GF-D8 (cell line): ENCODE data around the gene HEPACAM2.
A peak's percentile ranks its signal among the peaks of the same experiment; 100 is the strongest.

ENCODE experiments used
- DNase-seq: peaks from one replicate; lab custom pipeline; 2025; lab: John Stamatoyannopoulos, UW

HEPACAM2 gene

DNA sequence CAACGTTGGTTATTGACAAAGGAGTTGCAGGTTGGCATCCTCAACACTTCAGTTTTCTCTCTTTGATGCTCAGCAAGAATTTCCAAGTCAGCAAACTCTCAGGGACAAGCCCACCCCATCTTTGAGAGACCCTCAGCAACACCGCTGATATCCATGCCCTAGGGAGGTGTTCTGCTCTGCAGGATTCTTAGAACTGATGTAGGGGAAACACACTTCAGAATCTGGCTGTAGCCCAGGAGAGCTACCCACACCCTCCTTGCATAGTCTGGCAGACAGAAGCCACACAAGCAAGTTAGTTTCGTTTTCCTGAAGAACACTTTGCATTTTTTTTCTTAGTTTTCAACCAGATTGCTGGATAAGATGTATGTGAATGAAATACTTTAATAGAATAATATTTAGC lies 78.9 kb downstream of the HEPACAM2 start:
- DNase-seq = peak; percentile 31

DNA sequence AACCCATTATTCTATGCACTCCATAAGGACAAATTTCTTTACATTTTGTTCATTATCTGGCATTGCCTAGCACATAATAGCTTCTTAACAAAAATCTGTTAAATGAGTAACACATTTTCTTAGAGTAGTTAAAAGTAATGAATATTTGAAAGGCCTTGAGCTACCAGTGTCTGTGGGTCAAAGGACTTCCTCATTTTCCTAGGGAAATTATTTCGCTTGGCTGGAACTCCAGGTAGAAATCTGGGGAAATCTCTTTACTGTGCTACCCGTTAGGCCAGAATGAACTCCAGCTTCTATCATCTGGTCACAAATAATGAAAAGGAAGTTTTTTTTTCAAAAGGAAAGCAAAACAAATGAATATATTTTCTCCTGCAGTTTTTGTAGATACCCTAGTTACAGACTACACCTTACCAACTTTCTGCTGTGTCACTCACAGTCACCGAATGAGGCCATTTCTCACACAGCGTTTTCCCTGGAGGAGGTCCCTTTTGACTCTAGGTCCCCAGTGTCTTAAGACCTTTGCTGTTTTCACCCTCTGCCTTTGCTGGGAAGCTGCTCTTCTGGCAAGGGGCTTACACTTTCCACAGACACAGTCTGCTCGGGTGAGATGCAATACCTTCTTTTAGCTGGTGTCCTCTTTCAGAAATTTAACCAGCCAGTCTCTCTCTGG lies 79.7 kb downstream of the HEPACAM2 start:
- DNase-seq = no peak

DNA sequence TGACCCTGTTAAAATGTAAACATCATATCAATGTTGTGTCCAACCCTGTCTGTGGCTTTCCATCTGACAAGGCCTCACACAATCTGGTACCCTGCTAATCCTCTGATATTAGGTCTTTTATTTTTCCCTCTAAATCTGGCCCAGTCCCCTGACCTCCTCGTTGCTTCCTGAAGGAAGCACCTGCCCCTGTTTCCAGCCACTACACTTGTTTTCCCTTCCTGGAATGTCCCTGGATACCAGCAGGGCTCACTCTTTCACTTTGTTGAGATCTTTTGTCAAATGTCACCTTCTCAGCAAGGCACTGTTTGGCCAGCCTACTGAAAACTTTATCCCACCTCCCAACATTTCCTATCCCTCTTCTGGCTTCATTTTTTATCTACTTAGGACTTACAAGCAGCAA lies 80.2 kb downstream of the HEPACAM2 start:
- DNase-seq = no peak

DNA sequence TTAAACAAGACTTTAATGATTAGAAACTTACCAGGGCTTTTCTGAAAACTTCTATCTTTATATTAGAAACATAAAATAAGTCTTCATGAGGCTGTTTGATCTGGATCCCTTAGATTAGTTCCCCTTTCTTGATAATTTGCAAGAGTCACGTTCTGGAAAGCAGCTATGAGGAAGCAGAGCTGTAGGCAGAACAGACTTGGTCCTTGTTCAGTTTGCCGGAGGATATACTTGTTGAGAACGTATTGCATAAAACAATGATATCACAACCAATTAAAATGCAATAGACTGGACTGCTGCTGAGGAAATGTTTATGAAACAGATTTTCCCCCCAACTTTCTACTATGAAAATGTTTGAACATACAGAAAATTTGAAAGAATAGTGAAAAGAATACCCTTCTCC lies 80.9 kb downstream of the HEPACAM2 start:
- DNase-seq = peak; percentile 41

DNA sequence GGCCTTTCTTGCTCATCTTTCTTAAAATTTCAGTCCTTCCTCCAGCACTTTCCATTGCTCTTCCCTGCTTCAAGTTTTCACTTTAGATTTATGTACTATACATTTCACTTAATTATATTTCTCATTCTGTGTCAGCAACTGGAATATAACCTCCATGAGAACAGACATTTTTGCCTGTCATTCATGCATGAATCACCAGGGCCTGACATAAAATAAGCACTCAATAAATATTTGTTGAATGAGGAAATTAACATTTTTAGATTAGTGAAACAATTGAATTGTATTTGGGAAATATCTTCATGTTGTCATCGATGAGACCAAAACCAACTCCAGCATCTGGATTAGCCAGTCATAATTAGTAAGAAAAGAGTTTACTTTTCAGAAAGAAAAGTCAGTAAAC lies 84.1 kb downstream of the HEPACAM2 start:
- DNase-seq = no peak

DNA sequence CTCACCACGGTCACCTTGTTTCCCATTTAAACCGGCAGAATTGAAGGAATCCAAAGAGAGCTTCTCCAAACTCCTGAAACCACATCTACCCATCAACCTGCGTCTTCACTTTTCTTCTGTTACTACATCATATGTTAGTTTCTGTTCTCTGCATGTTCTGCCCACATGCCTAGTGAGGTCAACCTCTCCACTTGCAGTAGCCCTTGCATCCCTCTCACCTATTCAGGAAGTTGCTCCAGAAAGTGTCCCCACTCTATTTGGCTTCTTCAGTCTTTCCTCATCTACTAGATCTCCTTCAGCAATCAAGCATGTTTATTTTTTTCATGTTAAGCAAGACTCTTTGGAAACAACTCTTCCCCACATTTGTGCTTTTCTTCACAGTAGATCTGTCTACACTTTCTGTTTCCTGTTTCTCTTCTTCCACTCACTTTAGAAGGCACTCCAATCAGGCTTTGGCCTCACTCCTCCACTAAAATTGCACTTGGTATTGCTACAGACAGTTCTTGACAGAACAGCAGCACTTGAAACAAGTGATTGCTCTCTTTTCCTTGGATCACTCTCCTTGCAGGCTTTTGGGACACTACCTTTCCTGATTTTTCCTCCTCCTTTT lies 85.6 kb downstream of the HEPACAM2 start:
- DNase-seq = no peak

DNA sequence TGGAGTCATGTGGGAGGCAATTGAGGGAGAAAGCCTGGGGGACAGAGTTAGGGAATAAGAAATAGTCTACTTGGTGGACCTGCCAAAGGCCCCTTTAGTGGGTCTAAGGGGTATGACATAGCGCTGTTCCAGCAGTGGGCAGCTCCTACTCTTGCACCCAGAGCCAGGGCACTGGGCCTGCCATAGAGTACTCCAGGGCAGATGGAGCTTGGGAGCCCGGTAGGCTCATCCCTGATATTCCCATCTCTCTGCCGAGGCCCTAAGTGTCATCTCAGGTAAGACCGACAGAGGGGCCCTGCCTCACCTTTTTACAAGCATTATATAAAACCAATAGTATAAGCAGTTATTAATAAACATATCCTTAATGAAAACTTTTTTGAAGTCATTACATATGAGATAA lies 87.7 kb downstream of the HEPACAM2 start:
- DNase-seq = no peak
